Karpas-422 (cell line): ENCODE measurements around the gene RABEP1. TPM values are rescaled to one million over a fixed set of nuclear protein-coding genes. Genes with fewer than 3 reads are reported as not detected.
A peak's percentile ranks its signal among the peaks of the same experiment; 100 is the strongest.

ENCODE experiments used
- DNase-seq: peaks from one replicate; pipeline ENCODE4 v3.0.0-alpha.2; 2015
- H2AFZ ChIP-seq: fragments of 200-600 bp; sonication (generic); 2 replicates; pipeline ENCODE4 v1.6.1; 2014; ENCODE audit warnings: antibody characterized with exemption, low read length, mixed read lengths
- H3K27ac ChIP-seq: fragments of 200-600 bp; sonication (generic); 2 replicates; pipeline ENCODE4 v1.5.1; 2014; ENCODE audit warnings: mild to moderate bottlenecking, low read length, moderate library complexity
- H3K27me3 ChIP-seq: fragments of 200-600 bp; sonication (generic); 2 replicates; pipeline ENCODE4 v1.6.1; 2014; ENCODE audit warnings: low read length, mixed read lengths
- H3K36me3 ChIP-seq: fragments of 200-600 bp; sonication (generic); 2 replicates; pipeline ENCODE4 v1.6.1; 2014; ENCODE audit warnings: low read length, mixed read lengths; ENCODE audit not compliant: insufficient read depth
- H3K4me1 ChIP-seq: fragments of 200-600 bp; sonication (generic); 2 replicates; pipeline ENCODE4 v1.6.1; 2014; ENCODE audit warnings: mild to moderate bottlenecking, low read length, mixed read lengths
- H3K4me2 ChIP-seq: fragments of 200-600 bp; sonication (generic); 2 replicates; pipeline ENCODE4 v1.6.1; 2014; ENCODE audit warnings: low read length, low read depth, mild to moderate bottlenecking; ENCODE audit not compliant: poor library complexity, severe bottlenecking
- H3K4me3 ChIP-seq: fragments of 200-600 bp; sonication (generic); 2 replicates; pipeline ENCODE4 v1.5.1; 2014; ENCODE audit warnings: mild to moderate bottlenecking, antibody characterized with exemption, low read length, mixed read lengths
- H3K79me2 ChIP-seq: fragments of 200-600 bp; sonication (generic); 2 replicates; pipeline ENCODE4 v1.6.1; 2014; ENCODE audit warnings: mild to moderate bottlenecking, low read length, mixed read lengths
- H3K9ac ChIP-seq: fragments of 200-600 bp; sonication (generic); 2 replicates; pipeline ENCODE4 v1.6.0; 2014; ENCODE audit warnings: low read length
- H3K9me2 ChIP-seq: fragments of 200-600 bp; sonication (generic), shearing (Covaris generic); replicated peaks from 2 replicates; pipeline ENCODE4 v1.6.0; 2014; ENCODE audit warnings: mild to moderate bottlenecking, low read length, moderate library complexity; ENCODE audit not compliant: insufficient read depth
- H3K9me3 ChIP-seq: fragments of 300-700, 200-600 bp; sonication (generic); 2 replicates; pipeline ENCODE4 v1.6.1; 2014; ENCODE audit warnings: low read length, mixed read lengths
- H4K20me1 ChIP-seq: fragments of 200-600 bp; sonication (generic); 2 replicates; pipeline ENCODE4 v1.6.1; 2014; ENCODE audit warnings: mild to moderate bottlenecking, antibody characterized with exemption, low read length, low read depth; ENCODE audit not compliant: insufficient read depth
- total RNA-seq: library from RNA; depleted of rRNA; stranded (reverse); fragments of >200 nt; shearing (Covaris generic); gene quantifications from 2 replicates; pipeline ENCODE4 v1.2.3, GENCODE V29; 2014; ENCODE audit warnings: low replicate concordance

RABEP1 gene
- total RNA-seq, 1 experiment from 2014 or later = 16.2 TPM

- Histone ChIP-seq H3K4me1 (no peaks in the 10 kb centered on the region), H4K20me1 (no peaks in the 10 kb centered on the region), H3K9me2 (no peaks in the 10 kb centered on the region), H3K79me2 (no peaks in the 10 kb centered on the region), H3K4me2 (no peak overlapping the region), H2AFZ (no peak overlapping the region), H3K9ac (no peak overlapping the region), H3K4me3 (no peak overlapping the region), H3K27me3 (no peaks in the 10 kb centered on the region), H3K27ac (no peak overlapping the region), H3K9me3 (no peaks in the 10 kb centered on the region), H3K36me3 (no peaks in the 10 kb centered on the region)
- DNase-seq = no peak
Observed at GRCh38 chr17:5260542-5260941, 21.5 kb upstream of the RABEP1 start.

- Histone ChIP-seq H4K20me1 (no peaks in the 10 kb centered on the region), H2AFZ (no peak overlapping the region), H3K9me2 (no peaks in the 10 kb centered on the region)
Observed at GRCh38 chr17:5262416-5262991, 19.6 kb upstream of the RABEP1 start.

DNA sequence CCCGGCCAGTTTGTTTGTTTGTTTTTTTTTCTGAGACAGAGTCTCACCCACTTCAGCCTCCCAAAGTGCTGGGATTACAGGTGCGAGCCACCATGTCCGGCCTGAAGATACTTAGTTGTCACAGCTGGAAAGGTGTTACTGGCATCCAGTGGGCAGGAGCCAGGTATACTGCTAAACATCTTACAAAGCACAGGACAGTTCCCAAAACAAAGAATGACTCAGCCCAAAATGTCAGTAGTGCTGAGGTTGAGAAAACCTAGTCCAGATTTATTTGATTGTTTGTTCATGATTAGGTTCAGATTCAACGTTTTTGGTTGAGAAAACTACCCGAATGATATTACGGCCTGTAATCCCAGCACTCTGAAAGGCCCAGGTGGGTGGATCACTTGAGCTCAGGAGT, 18.6 kb upstream of the RABEP1 start:
- DNase-seq = no peak
- Histone ChIP-seq H3K9me2 (no peaks in the 10 kb centered on the region), H3K4me2 (no peak overlapping the region), H3K4me1 (no peaks in the 10 kb centered on the region), H3K27ac (no peak overlapping the region), H3K9ac (no peak overlapping the region), H3K79me2 (no peaks in the 10 kb centered on the region), H3K36me3 (no peaks in the 10 kb centered on the region), H3K4me3 (no peak overlapping the region), H4K20me1 (no peaks in the 10 kb centered on the region), H2AFZ (no peak overlapping the region), H3K9me3 (no peaks in the 10 kb centered on the region), H3K27me3 (no peaks in the 10 kb centered on the region)

More at GRCh38 chr17:5262416-5262991, 19.6 kb upstream of the RABEP1 start:
- no peak overlapping the region for H3K27ac ChIP-seq
- H3K4me1 ChIP-seq = no peaks in the 10 kb centered on the region
- no peak overlapping the region for H3K4me2 ChIP-seq
- H3K27me3 ChIP-seq = no peaks in the 10 kb centered on the region
- no peaks in the 10 kb centered on the region for H3K9me3 ChIP-seq
- no peaks in the 10 kb centered on the region for H3K36me3 ChIP-seq
- H3K9ac ChIP-seq = no peak overlapping the region
- no peak for DNase-seq
- H3K4me3 ChIP-seq = no peak overlapping the region
- no peaks in the 10 kb centered on the region for H3K79me2 ChIP-seq

GRCh38 chr17:5264893-5265292, 17.2 kb upstream of the RABEP1 start:
- H3K36me3 ChIP-seq = no peaks in the 10 kb centered on the region
- H3K27ac ChIP-seq = no peak overlapping the region
- no peaks in the 10 kb centered on the region for H4K20me1 ChIP-seq
- no peak overlapping the region for H2AFZ ChIP-seq
- H3K4me2 ChIP-seq = no peak overlapping the region
- H3K9me2 ChIP-seq = no peaks in the 10 kb centered on the region
- no peaks in the 10 kb centered on the region for H3K4me1 ChIP-seq
- H3K9me3 ChIP-seq = no peaks in the 10 kb centered on the region
- no peaks in the 10 kb centered on the region for H3K79me2 ChIP-seq
- no peak for DNase-seq
- no peak overlapping the region for H3K9ac ChIP-seq
- H3K27me3 ChIP-seq = no peaks in the 10 kb centered on the region
- no peak overlapping the region for H3K4me3 ChIP-seq

DNA sequence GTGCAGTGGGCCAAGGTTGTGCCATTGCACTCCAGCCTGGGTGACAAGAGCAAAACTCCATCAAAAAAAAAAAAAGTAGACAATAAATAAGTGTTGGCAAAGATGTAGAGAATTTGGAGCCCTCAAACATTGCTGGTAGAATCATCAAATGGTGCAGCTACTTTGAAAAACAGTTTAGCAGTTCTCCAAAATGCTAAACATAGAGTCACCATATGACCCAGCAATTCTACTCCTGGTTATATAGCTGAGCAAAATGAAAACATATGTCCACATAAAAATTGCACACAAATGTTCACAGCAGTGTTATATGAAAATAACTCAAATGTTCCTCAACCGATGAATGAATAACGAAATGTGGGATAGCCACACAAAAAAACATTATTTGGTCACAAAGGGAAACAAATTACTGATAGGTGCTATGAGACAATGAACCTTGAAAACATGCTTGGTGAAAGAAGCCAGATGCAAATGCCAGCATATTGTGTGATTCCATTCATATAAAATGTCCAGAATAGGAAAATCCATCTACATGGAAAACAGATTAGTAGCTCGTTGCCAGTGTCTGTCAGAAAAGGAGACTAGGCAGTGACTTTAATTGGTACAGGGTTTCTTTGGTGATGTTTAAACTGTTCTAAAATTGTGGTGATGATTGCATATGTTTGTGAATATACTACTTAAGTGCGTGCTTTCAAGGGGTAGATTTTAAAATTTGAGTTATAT, 12.7 kb upstream of the RABEP1 start:
- H3K9ac ChIP-seq = no peak overlapping the region
- no peaks in the 10 kb centered on the region for H3K4me1 ChIP-seq
- no peaks in the 10 kb centered on the region for H3K79me2 ChIP-seq
- no peaks in the 10 kb centered on the region for H3K9me3 ChIP-seq
- no peaks in the 10 kb centered on the region for H3K9me2 ChIP-seq
- no peak overlapping the region for H2AFZ ChIP-seq
- no peak overlapping the region for H3K4me3 ChIP-seq
- H3K27ac ChIP-seq = no peak overlapping the region
- no peaks in the 10 kb centered on the region for H3K27me3 ChIP-seq
- no peak for DNase-seq
- no peak overlapping the region for H3K4me2 ChIP-seq
- H4K20me1 ChIP-seq = no peaks in the 10 kb centered on the region
- H3K36me3 ChIP-seq = no peaks in the 10 kb centered on the region

- H2AFZ ChIP-seq = no peak overlapping the region
- H3K27me3 ChIP-seq = no peaks in the 10 kb centered on the region
- no peaks in the 10 kb centered on the region for H3K9me3 ChIP-seq
- no peak overlapping the region for H3K4me2 ChIP-seq
- H3K79me2 ChIP-seq = no peaks in the 10 kb centered on the region
- no peaks in the 10 kb centered on the region for H3K9me2 ChIP-seq
- no peak for DNase-seq
- no peak overlapping the region for H3K4me3 ChIP-seq
- H3K4me1 ChIP-seq = no peaks in the 10 kb centered on the region
- no peaks in the 10 kb centered on the region for H4K20me1 ChIP-seq
- no peak overlapping the region for H3K27ac ChIP-seq
- H3K9ac ChIP-seq = no peak overlapping the region
- no peaks in the 10 kb centered on the region for H3K36me3 ChIP-seq
Observed at GRCh38 chr17:5272322-5272721, 9.8 kb upstream of the RABEP1 start.

- H3K4me2 ChIP-seq = peak overlapping the region; percentile 96
- no peaks in the 10 kb centered on the region for H3K9me2 ChIP-seq
- peaks cover 14% of the 10 kb centered on the region for H3K36me3 ChIP-seq
- H2AFZ ChIP-seq = no peak overlapping the region
- peak overlapping the region; percentile 43 for H3K27ac ChIP-seq
- H3K9ac ChIP-seq = peak overlapping the region; percentile 88
- peak overlapping the region; percentile 99 for H3K4me3 ChIP-seq
- peak; percentile 67 for DNase-seq
- H3K79me2 ChIP-seq = peaks cover 52% of the 10 kb centered on the region
- H3K9me3 ChIP-seq = no peaks in the 10 kb centered on the region
- peaks cover 38% of the 10 kb centered on the region for H3K4me1 ChIP-seq
- H4K20me1 ChIP-seq = peaks cover 26% of the 10 kb centered on the region; the same call in 1 of the 2 replicates
- no peaks in the 10 kb centered on the region for H3K27me3 ChIP-seq
Observed at GRCh38 chr17:5282642-5283217, 646 bp downstream of the RABEP1 start.

DNA sequence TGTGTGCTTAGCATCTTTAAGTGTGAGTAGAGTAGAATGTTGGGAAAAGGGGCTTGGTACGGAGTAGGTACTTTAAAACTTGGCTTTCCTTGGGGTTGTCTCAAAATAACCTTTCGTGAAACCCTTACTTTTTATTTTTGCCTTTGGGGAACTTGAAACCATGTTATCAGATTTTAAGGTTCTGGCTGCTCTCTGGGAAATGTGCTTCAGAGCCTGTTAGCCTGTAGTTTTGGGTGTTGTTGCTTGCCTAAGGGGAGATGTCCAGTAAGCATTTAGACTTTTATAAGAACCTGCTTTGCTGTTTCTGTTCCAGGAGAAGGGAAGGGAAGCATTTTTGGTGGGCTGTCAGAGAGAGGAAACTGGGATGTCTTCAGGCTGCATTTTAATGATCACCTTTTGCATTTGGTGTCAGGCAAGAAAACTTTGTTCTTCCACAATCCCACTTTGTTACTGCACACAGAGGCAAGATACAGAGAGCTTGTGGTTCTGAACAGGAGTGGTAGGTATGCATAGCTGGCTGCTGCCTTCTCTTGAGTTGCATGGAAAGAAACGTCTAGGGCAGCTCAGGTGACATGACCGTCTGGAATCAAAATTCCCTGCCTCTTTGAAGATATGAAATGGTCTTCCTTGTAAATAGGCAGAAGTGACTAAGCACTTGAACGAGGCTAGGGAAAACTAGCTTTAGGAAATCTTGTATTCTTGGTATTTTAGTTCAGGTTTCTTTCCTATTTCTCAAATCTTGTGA, 1.7 kb downstream of the RABEP1 start:
- peaks cover 26% of the 10 kb centered on the region; the same call in 1 of the 2 replicates for H4K20me1 ChIP-seq

More for the DNA sequence above, 1.7 kb downstream of the RABEP1 start:
- no peaks in the 10 kb centered on the region for H3K27me3 ChIP-seq
- peaks cover 38% of the 10 kb centered on the region for H3K4me1 ChIP-seq
- peak overlapping the region; percentile 96 for H3K4me2 ChIP-seq
- no peak overlapping the region for H2AFZ ChIP-seq
- H3K27ac ChIP-seq = peak overlapping the region; percentile 43
- H3K9me2 ChIP-seq = no peaks in the 10 kb centered on the region
- H3K4me3 ChIP-seq = peak overlapping the region; percentile 99
- DNase-seq = no peak
- no peaks in the 10 kb centered on the region for H3K9me3 ChIP-seq
- peaks cover 62% of the 10 kb centered on the region for H3K79me2 ChIP-seq
- H3K36me3 ChIP-seq = peaks cover 14% of the 10 kb centered on the region
- H3K9ac ChIP-seq = peak overlapping the region; percentile 88
